Measurements from ENCODE around the gene SAMD10. TPM values are rescaled to one million over a fixed set of nuclear protein-coding genes. Genes with fewer than 3 reads are reported as not detected.

The SAMD10 gene
- total and polyA plus RNA-seq, 2 of the 8 experiments (the other 6 are each of a cell fraction or from before 2014, with no cell fraction given): 3.0 to 5.2 TPM

DNA sequence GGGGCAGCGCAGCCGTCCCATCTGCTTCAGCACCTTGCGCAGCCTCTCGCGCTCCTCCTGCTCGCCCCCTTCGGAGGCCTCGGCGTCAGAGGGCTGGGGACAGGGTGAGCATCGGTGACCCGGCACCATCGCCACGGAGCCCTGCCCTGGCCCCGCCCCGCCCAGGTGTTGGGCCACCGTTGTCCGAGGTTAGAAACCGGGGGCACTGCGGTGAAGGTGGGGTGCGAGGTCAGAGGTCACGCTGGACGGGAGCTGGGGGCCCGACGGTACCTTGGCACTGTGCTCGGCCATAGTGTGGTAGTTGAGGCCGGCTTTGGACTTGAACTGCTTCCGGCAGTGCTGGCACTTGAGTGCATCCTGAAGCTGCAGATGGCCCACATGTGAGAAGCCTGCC is 16.1 kb downstream of the SAMD10 start:
- Histone ChIP-seq H4K5ac (ENCODE audit: insufficient read length, low read depth, low read length) (no peak overlapping the region), H3K4me2 (ENCODE audit: insufficient read depth in 1 of 2, low read depth in 2 of 2, low read length in 2 of 2) (no peak overlapping the region), H3K79me2 (ENCODE audit: control insufficient read depth in 1 of 2, insufficient read depth in 2 of 2, low read length in 2 of 2) (no peaks in the 10 kb centered on the region), H3K9me3 (ENCODE audit: insufficient read depth in 2 of 2, low read depth in 1 of 2, low read length in 1 of 2) (peaks cover 40 to 49% of the 10 kb centered on the region in 2 experiments), H3K27me3 (replicated peaks in 1 of 4; ENCODE audit: control insufficient read depth in 3 of 4, extremely low read depth in 1 of 4, insufficient read depth in 3 of 4, low read length in 3 of 4) (no peaks in the 10 kb centered on the region), H2BK120ac (replicated peaks; ENCODE audit: low read depth, low read length) (no peak overlapping the region), H3K9ac (replicated peaks in 1 of 4; ENCODE audit: extremely low read depth in 1 of 4, low read depth in 3 of 4, low read length in 3 of 4) (no peak overlapping the region), H3K14ac (ENCODE audit: insufficient read length) (no peak overlapping the region), H3K56ac (replicated peaks; ENCODE audit: insufficient read length, low read depth, low read length) (no peak overlapping the region), H4K20me1 (replicated peaks in 1 of 2; ENCODE audit: control insufficient read depth in 1 of 2, insufficient read depth in 2 of 2, low read length in 2 of 2) (peaks cover 0 to 2% of the 10 kb centered on the region in 2 experiments), H3K4me3 (ENCODE audit: extremely low read depth in 1 of 4, insufficient read depth in 2 of 4, low read depth in 3 of 4, low read length in 4 of 4) (no peak overlapping the region), H3K4me1 (replicated peaks in 1 of 4; ENCODE audit: control insufficient read depth in 3 of 4, insufficient read depth in 4 of 4, low read length in 3 of 4) (peaks cover 0 to 14% (median 9%) of the 10 kb centered on the region in 4 experiments; a peak in 6 of 7 replicates), H2BK12ac (ENCODE audit: low read depth, low read length) (no peak overlapping the region), H2BK5ac (ENCODE audit: low read depth, low read length) (no peak overlapping the region), H3K79me1 (ENCODE audit: low read depth, low read length) (peaks cover 3% of the 10 kb centered on the region), H2AK5ac (ENCODE audit: low read depth, low read length) (no peak overlapping the region), H4K91ac (replicated peaks; ENCODE audit: insufficient read length, low read length) (no peak overlapping the region), H2BK15ac (ENCODE audit: low read length) (no peak overlapping the region), H3K23me2 (ENCODE audit: low read depth, low read length) (no peaks in the 10 kb centered on the region), H2AFZ (ENCODE audit: low read length) (no peak overlapping the region), H3K27ac (ENCODE audit: low read depth, low read length) (no peak overlapping the region), H2BK20ac (ENCODE audit: low read length) (no peak overlapping the region), H3K4ac (replicated peaks; ENCODE audit: insufficient read length, low read depth, low read length) (no peak overlapping the region), H3K23ac (ENCODE audit: insufficient read length) (no peak overlapping the region), H3K18ac (ENCODE audit: extremely low read depth, low read length) (no peak overlapping the region), H4K8ac (ENCODE audit: extremely low read depth, insufficient read depth, low read length) (no peak overlapping the region), H3K36me3 (ENCODE audit: control insufficient read depth in 2 of 4, insufficient read depth in 4 of 4, low read length in 3 of 4) (peaks cover 22 to 66% (median 50%) of the 10 kb centered on the region in 4 experiments)
- TF ChIP-seq ASH2L (IDR thresholded peaks at IDR 0.05; ENCODE audit: low read length) (no peak), BRCA1 (IDR thresholded peaks at IDR 0.05; ENCODE audit: low read depth, low read length) (no peak), SUZ12 (IDR thresholded peaks at IDR 0.05; ENCODE audit: low read length) (no peak), SIRT6 (IDR thresholded peaks at IDR 0.05; ENCODE audit: low read length) (no peak)
- POLR2A ChIA-PET (ENCODE audit: partially characterized antibody): interaction anchor here (0.7 kb wide), 1 partner anchor 115 kb away, joined by 3 read pairs; no protein-coding TSS in a partner anchor
- CTCF ChIA-PET (ENCODE audit: partially characterized antibody): no interaction called here
- FAIRE-seq (no peak), DNase-seq (ENCODE audit: low read depth in 1 of 2, low spot score in 2 of 2) (no peak)
- WGBS, 2 experiments (ENCODE audit: extremely low coverage in 1 of 2, insufficient coverage in 1 of 2, insufficient read length in 1 of 2, insufficient replicate concordance in 2 of 2, low coverage in 1 of 2, low lambda C conversion rate in 2 of 2, missing lambda C conversion rate in 1 of 2): 93% methylated on average over 23 of the region's 27 CpGs; no CpG with 5 or more reads in 1 of the 2 experiments

Measured in H1 (cell line).